H4 (cell line): ENCODE data around the gene HELZ. TPM values are rescaled to one million over a fixed set of nuclear protein-coding genes. Genes with fewer than 3 reads are reported as not detected.
"Not testable (repeated sequence)": the region's sequence is repeated elsewhere in the genome, so short reads cannot be mapped to it uniquely, and the experiment has no call there.

Experiments
- DNase-seq: peaks from one replicate; pipeline ENCODE4 v3.0.0-alpha.2; 2015; ENCODE audit warnings: low spot score
- total RNA-seq: library from RNA; depleted of rRNA; stranded (reverse); fragments of >200 nt; shearing (Covaris generic); gene quantifications from 2 replicates; pipeline ENCODE4 v1.2.3, GENCODE V29; 2014

The HELZ gene
- total RNA-seq, 1 experiment from 2014 or later: 21.7 TPM

DNA sequence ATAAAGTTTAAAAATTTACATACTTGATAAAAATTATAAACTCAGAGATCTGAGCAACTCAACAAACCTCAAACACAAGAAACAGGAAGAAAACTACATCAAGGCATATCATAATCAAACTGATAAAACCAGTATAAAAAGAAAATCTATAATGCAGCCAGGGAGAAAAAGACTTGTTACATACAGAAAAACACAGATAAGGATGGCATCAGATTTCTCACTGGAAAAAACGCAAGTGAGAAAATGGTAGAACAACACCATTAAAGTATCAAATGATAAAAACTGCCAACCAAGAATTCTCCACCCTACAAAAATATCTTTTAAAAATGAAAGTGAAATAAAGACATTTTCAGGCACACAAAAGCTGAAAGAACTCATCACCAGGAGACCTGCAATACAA lies 129.6 kb downstream of the HELZ start:
- DNase-seq: no peak

DNA sequence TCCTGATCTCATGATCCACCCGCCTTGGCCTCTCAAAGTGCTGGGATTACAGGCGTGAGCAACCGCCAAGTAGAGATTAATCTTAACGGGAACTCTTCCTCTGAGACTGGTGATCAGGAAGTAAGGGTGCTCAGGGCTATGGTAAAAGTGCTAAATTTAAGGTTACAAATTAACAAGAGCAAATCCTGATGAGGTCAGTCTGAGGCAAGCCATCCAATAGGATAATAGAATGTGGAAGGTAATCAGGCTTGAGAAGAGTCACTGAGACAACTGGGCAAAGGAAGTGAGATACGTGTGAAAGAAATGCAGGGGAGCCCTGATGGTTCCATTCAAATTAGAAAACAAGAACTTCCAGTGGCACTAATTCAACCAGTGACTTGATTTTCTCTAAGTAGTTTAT lies 131.5 kb downstream of the HELZ start:
- no peak for DNase-seq

DNA sequence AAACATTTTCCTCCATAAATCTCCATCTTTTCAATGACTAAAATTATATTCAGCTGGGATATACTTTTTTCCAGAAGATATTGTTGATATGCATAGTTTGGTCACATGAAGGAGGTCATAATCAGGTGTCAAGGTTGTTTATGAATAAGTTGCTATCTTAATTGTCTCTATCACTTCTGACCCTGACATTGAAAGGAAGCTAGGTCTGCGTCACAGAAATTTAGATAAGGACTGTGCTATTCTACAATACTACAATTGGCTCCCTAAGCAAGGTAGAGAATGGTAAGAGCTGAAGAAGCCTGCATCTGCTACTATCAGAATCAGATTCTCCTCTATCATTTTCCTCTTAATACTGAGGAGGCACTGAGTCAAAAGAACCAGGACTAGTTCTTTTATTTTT lies 133.2 kb downstream of the HELZ start:
- no peak for DNase-seq

DNA sequence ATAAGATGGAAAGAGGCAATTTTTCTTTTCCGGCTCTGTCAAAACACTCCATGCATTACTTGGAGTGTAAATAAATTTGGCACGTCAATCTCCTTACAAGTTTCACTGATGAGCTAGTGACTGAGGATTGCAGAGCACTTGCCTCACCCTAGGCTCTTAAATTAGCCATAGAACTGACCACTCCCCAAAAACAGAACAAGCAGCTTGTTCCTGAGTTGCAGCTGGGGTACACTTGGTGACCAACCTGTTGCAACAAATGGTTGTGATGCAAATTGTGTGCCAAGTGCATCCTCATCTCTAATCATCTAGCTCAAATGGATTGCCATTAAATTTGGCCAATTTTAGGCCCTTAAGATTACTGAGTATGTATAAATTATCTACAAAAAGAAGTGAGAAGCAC lies 133.7 kb downstream of the HELZ start:
- no peak for DNase-seq

DNA sequence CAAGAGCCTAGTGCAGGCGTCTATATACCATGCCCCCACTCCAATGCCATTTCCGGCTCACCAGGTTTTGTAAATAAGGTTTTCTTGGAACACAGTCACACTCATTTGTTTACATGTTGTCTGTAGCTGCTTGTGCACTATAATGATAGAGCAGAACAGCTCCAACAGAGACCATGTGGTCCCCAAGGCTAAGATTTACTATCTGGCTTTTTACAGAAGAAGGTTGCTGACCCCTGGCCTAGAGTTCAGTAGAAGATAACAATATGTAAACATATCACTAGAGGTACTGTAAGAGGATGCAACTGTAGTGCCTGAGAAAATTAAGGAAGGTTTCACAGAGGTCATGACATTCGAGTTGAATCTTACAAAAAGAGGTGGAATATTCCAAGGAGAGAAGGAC lies 134.4 kb downstream of the HELZ start:
- no peak for DNase-seq

DNA sequence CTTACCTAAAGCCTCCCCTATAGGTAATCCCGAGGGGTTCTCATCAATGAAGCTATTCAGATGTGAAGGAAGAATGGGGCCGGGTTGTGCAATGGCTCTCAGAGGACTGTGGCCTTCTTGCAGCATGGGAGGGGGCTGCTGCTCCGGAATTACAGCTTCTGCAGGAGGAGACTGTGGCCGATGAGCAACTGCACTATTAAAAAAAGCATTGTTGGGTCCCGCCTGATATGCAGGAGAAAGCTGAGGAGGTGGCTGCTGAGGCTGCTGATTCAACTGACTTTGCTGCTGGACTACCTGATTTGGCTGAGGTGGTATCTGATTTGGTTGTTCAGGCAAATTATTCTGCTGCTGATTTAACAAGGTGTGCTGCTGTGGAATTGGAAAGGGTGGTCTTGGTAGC lies 135.9 kb downstream of the HELZ start:
- no peak for DNase-seq

DNA sequence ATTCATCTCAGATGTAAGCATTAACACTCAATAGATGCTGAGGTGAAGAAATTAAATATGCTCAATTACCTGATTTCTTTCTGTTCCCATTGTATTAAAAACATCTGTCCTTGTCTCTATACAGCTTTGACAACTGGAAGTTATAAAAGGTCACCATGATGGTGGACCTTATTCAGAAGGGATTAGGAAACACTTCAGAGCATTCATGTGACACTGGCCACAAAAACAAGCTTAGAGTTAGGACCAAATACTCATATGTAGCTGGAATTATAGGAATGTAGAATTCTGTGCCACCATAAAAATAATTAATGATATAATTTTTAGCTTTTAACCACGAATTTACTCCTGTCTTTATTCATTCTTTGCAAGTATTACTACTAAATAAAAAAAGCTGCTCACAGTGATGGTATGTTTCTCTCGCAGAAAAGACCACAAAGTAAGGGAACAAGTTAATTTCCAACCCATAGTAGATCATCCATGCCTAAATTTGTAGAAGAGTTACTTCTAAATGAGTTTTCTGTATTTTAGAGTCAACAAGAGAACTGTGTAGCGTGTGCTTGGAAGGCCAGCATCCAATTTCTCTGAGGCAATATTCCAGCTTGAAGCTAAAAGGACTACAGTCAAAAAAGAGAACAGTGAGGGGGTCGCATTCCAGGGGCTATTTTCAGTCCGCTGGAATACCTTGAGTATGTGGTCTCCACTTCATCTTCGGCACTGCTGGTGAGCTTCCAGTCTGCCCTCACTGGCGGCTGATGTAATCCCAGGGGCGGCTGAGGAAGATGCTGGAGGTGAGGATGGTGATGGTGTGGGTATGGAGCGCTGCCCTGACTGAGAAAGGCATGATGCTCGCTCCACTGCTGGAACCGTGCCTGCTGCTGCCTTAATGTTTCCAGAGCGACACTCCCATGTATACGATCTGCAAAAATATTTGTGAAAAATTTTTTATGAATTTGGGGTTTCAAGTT lies 136.9 kb downstream of the HELZ start:
- no peak for DNase-seq

DNA sequence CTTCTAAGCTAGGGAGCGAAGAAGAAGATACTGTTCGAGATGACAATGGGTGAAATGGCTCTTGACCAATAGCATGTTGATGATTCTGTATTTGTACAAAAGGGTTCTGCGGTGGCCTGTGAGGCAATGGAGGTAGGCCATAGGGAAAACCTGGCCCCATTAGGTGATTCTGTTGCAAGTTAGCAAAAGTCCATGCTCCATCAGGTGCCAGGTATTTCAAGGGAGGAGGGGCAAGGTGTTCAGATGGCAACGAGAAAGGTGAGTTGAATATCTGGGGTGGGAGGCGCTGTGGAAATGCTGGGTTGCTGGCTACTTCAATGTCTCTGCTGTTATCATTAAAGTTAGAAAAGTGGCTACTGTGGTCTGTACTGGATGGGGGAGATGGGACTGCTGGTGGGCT lies 137.8 kb downstream of the HELZ start:
- no peak for DNase-seq

DNA sequence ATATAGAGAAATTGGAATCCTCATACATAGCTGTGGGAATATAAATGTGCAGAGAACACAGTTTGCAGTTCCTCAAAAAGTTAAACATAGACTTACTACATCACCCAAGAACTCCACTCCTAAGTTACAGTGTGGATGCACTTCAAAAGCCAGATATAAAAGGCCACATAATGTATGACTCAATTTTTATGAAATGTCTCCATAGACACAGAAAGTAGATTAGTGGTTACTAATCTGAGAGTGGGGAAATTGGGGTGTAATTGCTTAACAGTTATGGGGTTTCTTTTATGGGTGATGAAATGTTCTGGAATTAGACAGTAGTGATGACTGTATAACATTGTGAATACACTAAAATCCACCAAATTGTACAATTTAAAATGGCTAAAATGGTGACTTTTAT lies 139.8 kb downstream of the HELZ start:
- no peak for DNase-seq

DNA sequence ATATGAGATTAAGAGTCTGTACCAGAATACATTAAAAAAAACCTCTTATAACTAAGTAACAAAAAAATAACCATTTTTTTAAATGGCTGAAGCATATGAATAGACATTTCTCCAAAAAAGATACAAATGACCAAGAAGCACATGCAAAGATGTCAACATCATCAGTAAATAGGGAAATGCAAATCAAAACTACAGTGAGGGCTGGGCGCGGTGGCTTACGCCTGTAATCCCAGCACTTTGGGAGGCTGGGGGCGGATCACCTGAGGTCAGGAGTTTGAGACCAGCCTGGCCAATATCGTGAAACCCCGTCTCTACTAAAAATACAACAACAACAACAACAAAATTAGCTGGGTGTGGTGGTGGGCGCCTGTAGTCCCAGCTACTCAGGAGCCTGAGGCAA lies 140.4 kb downstream of the HELZ start:
- not testable (repeated sequence) for DNase-seq

DNA sequence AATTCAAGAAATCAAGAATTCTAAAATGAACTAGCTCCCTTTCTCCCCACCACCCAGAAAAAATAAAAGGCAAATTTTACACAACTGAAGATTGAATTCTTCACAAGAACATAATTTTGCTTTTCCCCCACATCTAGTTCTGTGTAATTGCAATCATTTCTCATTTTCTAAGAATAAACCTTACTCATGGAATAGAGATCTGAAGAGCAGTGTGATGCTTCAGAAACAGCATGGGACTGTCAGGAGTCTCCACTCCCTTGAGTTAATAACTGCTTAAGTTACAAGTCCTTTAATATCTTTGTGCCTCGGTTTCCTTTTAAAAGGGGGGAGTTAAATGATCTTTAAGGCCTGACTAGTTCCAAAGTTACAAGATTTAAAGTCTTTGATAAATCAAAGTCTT lies 147.0 kb downstream of the HELZ start:
- DNase-seq: no peak

DNA sequence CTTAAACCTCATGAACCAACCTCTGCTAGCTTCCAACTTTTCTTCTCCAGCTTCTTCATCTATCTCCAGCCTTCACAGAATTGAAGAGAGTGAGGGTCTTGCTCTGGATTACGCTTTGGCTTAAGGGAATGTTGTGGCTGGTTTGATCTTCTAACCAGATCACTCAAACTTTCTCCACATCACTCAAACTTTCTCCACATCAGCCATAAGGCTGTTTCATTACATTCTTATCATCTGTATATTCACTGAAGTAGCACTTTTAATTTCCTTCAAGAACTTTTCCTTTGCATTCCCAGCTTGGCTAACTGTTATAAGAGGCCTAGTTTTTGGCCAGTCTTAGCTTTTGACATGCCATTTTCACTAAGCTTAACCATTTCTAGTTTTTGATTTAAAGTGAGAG lies 148.4 kb downstream of the HELZ start:
- no peak for DNase-seq

DNA sequence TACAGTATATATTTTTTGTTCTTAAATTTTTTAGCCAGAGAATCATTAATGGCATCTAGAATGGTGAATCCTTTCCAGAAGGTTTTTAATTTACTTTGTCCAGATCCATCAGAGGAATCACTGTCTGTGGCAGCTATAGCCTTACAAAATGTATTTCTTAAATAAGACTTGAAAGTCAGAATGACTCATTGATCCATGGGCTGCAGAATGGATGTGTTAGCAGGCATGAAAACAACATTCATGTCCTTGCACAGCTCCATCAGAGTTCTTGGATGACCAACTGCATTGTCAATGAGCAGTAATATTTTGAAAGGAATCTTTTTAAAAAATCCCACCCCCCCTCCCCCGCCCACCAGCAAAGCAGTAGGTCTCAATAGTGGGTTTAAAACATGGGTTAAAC lies 149.2 kb downstream of the HELZ start:
- no peak for DNase-seq

DNA sequence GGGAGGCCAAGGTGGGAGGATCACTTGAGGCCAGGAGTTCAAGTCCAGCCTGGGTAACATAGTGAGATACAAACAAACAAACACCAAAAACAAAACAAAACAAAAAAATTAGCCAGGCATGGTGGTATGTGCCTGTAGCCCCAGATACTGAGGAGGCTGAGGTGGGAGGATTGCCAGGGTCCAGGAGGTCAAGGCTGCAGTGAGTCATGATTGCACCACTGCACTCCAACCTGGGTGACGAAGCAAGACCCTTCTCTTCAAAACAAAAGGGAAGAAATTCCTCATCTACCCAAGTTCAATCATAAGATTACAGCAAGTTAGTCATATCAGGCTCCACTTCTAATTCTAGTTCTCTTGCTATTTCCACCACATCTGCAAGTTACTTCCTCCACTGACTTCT lies 149.7 kb downstream of the HELZ start:
- peak; percentile 26 for DNase-seq

DNA sequence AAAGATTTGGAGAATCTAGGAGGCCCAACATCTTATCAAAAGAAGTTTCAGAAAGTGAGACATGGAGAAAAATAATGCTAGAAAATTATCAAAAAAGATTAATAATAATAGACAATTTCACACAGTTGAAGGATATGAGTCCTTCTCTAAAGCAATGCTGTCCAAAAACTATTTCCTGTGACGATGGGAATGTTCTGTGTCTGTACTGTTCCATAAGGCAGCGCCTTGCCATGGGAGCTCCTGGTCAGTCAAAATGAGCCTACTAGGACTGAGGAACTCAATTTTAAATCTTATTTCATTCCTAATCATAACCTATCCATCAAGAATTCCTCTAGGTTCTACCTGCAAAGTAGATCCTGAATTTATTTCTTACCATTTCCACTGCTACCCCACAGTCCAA lies 151.6 kb downstream of the HELZ start:
- no peak for DNase-seq

DNA sequence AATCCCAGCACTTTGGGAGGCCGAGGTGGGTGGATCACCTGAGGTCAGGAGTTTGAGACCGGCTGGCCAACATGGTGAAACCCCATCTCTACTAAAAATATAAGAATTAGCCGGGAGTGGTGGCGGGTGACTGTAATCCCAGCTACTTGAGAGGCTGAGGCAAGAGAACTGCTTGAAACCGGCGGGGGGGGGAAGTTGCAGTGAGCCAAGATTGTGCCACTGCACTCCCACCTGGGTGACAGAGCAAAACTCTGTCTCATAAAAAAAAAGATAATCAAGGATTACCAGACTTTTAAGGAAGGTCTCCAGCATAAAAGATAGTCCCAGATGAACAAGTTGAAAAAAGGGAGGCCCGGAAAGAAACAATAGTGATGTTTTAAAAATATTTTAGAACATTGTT lies 152.3 kb downstream of the HELZ start:
- DNase-seq: not testable (repeated sequence)

DNA sequence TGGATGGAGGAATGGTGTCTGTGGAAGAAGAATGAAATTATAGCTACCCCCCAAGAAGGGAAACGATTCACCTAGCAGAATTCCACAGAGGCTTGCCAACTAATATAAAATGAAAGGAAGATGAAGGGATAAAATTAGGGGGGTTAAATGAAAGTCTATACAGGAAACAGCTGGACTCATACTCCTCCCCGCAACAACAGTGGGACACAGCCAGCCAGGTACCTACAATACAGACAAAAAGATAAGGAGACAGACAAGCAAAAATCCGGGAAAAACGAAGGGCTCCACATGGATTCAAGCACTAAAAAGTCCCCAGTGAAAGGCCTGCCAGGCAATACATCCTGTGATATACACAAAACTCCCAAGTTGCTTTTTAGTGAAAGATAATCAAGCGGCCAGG lies 152.7 kb downstream of the HELZ start:
- no peak for DNase-seq

DNA sequence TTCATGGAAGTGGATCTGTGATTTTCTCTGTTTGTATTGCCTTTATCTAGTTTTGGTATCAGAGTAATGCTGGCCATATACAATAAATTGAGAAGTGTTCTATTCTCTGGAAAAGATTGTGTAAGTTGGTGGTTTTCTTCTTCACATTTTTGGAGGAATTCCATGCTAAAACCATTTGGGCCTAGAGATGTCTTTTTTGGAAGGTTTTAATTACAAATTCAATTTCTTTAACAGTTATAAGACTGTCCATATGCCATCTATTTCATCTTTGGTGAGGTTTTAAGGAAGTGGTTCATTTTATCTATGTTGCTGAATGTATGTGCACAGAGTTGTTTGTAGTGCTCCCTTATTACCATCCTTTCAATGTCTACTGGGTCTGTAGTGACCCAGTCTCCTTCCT lies 154.7 kb downstream of the HELZ start:
- no peak for DNase-seq

DNA sequence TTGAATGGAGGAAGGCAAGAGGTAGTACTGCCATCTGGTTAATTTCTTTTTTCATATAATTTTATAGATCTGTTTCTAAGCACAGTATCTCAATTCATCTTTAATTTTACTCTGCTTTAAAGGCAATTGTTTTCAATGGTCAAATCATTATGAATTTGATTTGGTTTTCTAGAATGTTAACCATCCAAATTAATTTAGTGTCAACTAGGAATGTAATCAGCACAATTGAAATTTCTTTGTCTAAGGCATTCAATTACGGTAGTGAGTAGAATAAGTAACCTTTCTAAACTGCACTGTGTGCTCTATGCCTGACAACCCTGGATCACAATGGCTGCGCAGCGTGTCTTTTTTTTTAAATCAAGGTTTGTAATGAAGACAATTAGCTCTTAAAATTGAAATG lies 156.4 kb downstream of the HELZ start:
- DNase-seq: no peak

DNA sequence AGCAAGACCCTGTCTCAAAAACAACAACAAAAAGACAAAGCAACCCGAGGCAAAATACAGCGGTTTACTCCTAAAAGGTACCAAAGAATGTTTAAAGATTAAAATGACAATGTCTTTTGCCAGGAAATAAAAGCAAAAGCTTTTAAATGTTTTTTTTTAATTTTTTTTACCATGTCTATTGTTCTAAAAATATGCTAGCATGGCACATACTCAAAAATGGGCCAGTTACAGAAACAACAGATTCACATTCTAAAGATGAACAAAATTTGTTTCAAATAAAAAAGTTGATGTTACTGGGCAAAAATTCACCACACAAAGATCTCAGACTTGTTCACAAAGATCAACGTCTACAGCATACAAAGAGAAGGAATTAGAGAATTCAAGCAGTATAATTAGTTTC lies 159.6 kb downstream of the HELZ start:
- no peak for DNase-seq

DNA sequence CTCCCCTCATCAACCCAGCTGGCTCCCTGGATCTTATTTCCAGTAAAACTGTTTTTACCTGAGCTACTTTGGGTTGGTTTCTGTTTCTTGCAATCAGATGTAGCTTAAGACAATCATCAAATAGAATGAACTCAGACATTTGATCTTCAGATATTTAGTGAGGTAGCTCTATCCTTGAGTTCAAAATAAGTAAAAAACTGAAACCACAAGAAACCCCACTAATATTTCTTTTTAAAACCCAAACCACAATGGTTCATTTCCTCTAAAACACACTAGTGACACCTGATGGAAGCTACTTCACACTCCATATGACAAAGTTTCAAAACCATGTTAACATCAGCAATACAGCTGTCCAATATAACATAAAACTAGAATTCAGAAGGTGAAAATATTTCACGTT lies 162.9 kb downstream of the HELZ start:
- DNase-seq: no peak

DNA sequence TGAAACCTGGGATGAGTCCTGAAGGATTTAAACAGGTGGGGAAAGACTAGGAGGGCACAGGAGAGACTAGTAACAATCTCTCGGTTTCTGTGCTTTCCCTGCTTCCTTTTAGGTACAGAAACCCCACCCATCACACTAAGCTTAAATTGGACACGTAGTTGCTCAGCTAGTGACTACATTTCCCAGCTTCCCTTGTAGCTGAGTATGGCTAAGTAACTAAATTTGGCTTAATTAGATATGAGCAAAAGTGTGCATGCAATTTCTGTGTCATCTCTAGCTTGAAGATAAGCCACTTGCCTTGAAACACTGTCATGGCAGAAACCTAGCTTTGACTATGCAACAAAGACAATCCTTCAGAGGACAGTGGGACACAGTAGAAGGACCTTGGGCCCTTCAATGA lies 164.2 kb downstream of the HELZ start:
- no peak for DNase-seq

DNA sequence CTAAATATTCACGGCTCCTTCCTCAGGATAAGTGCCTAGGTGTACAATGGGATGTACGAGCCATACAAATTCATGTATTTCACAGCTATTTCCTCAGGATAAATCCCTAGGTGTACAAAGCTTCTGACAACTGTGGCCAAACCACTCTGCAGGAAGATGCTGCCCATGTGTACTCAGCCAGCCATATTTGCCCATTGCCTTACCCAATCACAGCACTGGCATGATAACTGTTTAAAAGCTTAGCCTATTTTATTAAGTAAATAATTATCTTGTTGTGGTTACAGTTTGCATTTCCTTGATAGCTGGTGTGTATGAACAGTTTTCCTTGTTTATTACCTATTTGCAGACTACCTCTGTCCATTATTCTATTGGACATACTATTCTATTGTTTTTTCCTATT lies 165.5 kb downstream of the HELZ start:
- DNase-seq: no peak

DNA sequence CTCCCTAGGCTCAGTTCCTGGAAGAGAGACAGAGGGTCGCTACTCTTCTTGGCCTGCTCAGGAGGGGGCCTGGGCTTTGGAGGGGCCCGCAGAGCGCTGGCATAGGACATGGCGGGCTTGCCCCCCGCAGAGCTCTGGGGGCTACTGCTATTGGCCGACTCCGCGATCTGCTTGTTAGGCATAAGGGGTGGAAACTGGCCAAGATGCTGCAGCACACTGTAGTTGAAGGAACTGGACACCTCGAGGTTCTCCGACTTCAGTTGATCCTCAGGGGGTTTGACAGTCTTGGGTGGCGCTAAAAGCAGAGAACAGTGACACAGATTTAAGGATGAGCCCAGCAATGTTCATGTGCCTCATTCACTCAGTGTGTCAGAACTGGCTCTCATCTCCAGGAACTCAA lies 166.7 kb downstream of the HELZ start:
- DNase-seq: no peak
